HG03139 (cell line): ENCODE data around the gene TMEM97.
"Not testable (repeated sequence)": the region's sequence is repeated elsewhere in the genome, so short reads cannot be mapped to it uniquely, and the experiment has no call there.

Experiments
- ATAC-seq: cut with Tn5 transposase; IDR thresholded peaks from one replicate; pipeline ENCODE4 v1.9.1; 2021; ENCODE audit not compliant: unreplicated experiment

Gene TMEM97

GRCh38 chr17:28318759-28319597 lies at the start of gene TMEM97:
TMEM97 (plus strand) TSS chr17:28319200; CDS start chr17:28319240, 40 bp downstream.
- peak; percentile 90 for ATAC-seq

- no peak for ATAC-seq
These were observed 48.9 kb upstream of the TMEM97 start for GRCh38 chr17:28270055-28270454.

GRCh38 chr17:28270926-28271325 lies 48.1 kb upstream of the TMEM97 start:
- no peak for ATAC-seq

GRCh38 chr17:28271431-28271830 lies 47.6 kb upstream of the TMEM97 start:
- no peak for ATAC-seq

- no peak for ATAC-seq
These were observed 46.8 kb upstream of the TMEM97 start for GRCh38 chr17:28272166-28272565.

- ATAC-seq, result not testable (repeated sequence)
These were observed 45.7 kb upstream of the TMEM97 start for GRCh38 chr17:28273341-28273740.

GRCh38 chr17:28274591-28275265 lies 44.3 kb upstream of the TMEM97 start:
- no peak for ATAC-seq

GRCh38 chr17:28276011-28276410 lies 43.0 kb upstream of the TMEM97 start:
- no peak for ATAC-seq

- no peak for ATAC-seq
These were observed 39.6 kb upstream of the TMEM97 start for GRCh38 chr17:28279411-28279810.

- ATAC-seq, result no peak
These were observed 38.2 kb upstream of the TMEM97 start for GRCh38 chr17:28280826-28281225.

- ATAC-seq, result no peak
These were observed 36.4 kb upstream of the TMEM97 start for GRCh38 chr17:28282596-28282995.

- ATAC-seq, result no peak
These were observed 33.0 kb upstream of the TMEM97 start for GRCh38 chr17:28285965-28286364.

- no peak for ATAC-seq
These were observed 28.3 kb upstream of the TMEM97 start for GRCh38 chr17:28290703-28291102.

GRCh38 chr17:28291780-28292330 lies 27.1 kb upstream of the TMEM97 start:
- ATAC-seq, result no peak

GRCh38 chr17:28292878-28293277 lies 26.1 kb upstream of the TMEM97 start:
- ATAC-seq, result not testable (repeated sequence)

- no peak for ATAC-seq
These were observed 25.0 kb upstream of the TMEM97 start for GRCh38 chr17:28293994-28294393.

- no peak for ATAC-seq
These were observed 23.1 kb upstream of the TMEM97 start for GRCh38 chr17:28295677-28296578.

- ATAC-seq, result no peak
These were observed 20.6 kb upstream of the TMEM97 start for GRCh38 chr17:28298449-28298848.

GRCh38 chr17:28306954-28307401 lies 12.0 kb upstream of the TMEM97 start:
- ATAC-seq, result no peak

GRCh38 chr17:28313841-28314240 lies 5.2 kb upstream of the TMEM97 start:
- no peak for ATAC-seq
